Activated gamma-delta T cell (primary cell): ENCODE data around the gene CSRP2.

Experiments used
- DNase-seq: peaks from one replicate; lab custom pipeline; 2025; lab: John Stamatoyannopoulos, UW
- total RNA-seq, 2 donors: gene quantifications; one replicate each; lab custom pipeline; 2026; lab: John Stamatoyannopoulos, UW

Gene CSRP2
- total RNA-seq = 0.15 to 0.44 reads per million in 2 donors

DNA sequence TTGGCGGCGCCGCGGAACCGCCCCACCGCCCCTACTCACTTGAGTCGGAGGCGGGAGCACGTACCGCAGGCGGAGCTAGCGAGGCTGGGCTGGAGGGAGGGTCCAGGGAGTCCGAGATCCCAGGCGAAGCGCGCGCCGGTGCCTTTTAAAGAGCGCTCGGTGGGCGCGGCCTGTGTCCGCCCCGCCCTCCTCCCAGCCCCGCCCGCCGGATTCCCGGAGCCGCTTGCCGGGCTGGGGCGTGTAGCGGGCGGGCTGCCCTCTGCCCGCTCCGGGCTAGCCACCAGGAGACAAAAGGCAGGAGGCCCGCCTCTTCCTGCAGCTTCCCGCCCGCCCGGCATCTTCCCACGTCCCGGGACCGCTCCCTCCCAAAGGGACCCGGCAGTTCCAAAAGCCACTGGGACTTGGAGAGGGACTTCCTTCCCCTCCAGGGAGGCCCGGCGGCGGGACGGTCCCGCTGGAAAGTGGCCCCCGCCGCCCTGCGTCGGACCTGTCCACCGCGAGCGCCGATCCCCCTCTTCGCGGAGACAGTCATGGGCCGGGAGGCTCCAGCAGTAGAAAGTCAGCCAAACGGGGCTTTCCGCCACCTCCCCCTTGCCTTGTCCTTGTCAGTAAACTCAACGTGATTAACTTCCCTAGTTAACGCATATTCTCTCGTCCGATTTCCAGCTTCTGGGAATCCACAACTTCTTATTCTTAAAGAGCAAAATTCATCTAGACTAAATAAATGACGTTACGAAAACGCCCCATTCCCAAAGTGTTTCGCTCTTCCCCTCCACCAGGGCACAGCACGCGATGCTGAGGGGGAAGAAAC, at the start of gene CSRP2:
Gene CSRP2 (minus strand): TSS at position 121 of the 811 bp plus-strand sequence. CDS start 12,759 bp downstream, outside the sequence.
- DNase-seq = peak; percentile 27

DNA sequence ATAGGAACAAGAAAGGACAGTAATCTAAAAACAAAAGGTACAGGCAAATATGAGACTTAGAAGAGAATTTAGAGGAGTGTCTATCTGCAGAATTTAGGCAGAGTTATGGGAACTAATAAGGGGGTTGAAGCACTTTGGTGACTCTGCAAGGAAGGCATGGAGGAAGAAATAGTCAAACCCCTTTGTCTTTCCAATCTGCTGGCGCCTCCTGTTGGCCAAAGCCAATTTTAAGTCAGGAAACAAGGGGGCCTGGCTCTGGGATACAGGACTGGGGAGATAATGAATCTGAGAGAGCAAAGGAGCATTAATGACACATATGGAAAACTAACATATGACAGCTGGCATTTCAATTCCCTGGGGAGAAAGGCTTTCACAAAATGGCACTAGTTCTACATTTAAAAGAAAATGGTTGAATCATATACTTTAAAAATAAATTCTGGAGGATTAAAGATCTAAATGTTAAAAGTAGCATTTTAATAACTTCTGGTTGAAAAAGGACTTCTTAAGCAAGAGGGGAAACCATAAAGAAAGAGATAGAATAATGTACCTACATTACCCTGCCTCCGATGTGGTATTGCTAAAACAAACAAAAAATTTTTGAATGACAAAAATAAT, 48.5 kb upstream of the CSRP2 start:
- no peak for DNase-seq

DNA sequence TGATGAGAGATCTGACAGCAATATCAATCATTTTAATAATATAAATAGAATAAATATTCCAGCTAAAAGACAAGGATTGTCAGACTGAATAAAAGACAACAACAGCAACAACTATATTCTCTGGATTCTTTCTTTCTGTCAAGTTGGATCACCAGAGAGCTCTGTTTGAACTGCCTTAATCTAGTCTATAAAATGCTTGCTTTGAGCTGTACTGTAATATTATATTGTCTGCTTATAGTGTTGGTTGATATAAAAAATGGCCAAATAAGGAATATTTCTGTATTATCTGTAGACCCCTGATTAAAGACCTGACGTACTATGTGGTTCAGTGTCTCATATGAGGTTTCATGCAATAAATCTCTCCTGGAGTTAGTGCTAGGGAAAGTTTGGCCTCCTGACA, 46.3 kb upstream of the CSRP2 start:
- DNase-seq = no peak

DNA sequence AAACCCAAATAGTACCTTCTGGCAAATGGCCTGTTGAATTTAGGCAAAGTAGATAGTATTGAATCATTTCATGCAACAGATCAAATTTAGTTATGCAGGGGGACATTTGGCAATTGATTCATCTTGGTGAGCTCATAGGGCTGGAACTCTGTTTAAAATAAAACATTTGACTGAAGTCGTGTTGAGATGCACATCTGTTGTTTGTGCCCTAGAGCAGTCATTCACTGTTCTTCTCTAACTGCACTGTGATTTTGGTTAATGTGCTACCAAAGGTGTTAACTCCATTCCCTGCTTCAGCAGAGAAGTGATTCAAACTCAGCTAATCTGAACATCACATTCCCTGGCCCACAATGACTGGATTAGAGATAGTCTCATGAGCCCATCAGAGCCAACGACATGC, 44.0 kb upstream of the CSRP2 start:
- DNase-seq = no peak

DNA sequence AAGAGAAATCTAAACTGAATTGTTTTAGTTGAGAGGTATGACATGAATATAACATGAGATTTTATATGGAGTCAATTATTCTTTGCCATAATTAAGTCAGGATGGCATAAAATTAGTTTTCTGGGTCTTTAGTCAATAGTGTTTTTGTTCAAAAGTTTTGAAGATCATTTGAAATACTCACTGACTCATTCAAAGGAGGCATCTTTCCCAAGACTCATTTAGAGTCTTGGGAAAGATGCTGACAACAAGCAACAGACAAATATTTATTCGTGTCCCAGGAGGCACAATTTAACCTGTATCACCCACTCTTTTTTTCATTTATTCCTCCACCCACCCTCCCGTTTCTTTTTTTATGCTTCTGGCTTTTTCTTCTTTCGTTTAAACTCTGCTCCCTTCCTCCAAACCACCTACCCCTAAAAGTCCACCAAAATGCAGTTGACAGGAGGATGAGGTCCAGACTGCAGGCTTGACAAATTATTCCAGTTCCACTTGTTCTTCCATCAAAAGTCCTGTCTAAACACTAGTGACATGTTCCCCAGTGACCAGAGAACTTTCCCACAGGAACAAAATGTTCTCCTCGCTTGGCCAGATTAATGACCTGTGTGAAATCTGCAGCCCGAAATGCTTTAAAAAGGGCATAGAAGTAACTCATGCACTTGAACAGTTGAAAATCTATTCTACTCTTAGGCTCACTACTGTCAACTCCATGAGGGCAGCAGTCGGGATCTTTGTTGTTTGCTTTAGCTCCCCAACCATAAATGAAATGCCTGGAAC, 43.3 kb upstream of the CSRP2 start:
- no peak for DNase-seq

DNA sequence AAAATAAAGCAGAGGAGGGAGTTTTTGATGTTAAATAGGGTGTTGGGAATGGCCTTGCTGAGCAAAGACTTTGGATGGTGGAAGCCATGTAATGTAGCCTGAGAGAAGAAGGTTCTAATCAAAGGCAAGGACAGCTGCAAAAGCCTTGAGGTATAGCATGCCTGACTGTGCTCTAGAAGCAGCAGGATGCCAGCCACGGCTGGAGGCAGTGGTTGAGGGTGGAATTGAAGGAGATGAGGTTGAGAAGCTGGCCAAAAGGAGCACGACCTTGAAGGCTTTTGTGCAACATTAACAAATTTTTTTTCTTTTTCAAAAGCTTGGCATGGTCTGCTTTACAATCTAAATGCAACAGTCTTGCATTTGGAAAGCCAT, 42.3 kb upstream of the CSRP2 start:
- no peak for DNase-seq

DNA sequence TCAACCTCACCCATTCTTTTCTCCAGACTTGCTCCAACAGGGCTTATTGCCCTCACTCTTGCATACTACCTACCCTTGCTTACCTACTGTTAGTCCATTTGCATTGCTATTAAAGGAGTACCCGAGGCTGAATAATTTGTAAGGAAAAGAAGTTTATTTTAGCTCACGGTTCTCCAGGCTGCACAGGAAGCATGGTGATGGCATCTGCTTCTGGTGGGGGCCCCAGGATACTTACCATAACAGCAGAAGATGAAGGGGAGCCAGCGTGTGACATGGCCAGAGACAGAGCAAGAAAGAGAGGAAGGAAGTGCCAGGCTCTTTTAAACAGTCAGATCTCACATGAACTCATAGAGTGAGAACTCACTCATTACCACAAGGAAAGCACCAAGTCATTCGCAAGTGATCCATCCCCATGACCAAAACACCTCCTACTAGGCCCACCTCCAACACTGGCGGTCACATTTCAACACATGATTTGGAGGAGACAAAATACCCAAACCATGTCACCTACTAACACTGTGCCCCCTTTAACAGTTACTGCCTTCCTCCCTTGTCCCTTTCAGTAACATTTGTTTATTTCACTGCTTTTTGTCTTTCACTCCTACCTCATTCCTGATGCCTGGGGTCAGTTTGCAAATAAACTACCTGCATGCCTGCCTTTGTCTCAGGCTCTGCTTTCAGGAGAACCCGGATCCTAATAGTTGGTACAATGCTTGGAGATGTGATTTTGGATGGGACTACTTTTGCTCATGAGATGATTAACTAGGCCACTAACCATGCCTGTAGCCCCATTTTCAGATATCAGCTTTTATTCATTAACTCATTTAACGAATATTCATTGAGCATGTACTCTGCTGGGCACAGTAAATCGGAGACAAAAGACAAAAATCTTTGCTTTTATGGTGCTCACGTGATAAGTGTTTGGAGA, 41.6 kb upstream of the CSRP2 start:
- DNase-seq = no peak

DNA sequence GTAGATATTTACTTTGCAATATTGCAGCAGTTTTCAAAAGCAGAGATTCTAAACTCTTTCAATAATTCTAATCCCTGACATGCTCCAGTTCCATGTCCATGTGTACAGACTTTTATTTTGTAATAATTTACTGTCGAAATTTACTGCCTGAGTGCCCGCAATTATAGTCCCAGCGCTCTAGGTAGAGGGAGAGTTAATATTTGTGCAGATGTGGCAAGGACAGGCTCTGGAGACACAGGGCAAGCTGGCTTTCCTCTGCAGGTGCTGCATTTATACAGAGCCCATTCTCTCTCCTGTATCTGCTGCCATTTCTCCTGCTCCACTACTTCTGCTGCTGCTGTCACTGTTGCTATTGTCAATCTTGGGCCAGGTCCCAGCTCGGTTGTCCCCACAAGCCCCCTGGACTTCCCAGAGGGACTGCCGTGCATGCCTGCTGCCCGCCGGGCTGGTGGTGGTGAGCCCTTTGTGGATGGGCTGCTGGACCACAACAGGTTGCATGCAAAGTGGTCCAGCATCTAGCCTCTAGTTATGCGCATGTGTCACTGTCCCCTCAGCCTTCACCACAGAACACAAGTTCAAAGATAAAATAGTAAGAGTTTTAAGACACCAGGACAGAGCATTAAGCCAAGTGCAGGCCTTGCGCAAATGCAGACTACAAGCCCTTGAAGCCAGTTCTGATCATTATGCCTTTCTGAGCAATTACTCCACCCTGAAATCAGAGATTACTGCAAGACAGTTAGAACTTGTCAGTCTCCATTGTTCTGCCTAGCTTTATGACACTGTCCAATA, 40.8 kb upstream of the CSRP2 start:
- no peak for DNase-seq

DNA sequence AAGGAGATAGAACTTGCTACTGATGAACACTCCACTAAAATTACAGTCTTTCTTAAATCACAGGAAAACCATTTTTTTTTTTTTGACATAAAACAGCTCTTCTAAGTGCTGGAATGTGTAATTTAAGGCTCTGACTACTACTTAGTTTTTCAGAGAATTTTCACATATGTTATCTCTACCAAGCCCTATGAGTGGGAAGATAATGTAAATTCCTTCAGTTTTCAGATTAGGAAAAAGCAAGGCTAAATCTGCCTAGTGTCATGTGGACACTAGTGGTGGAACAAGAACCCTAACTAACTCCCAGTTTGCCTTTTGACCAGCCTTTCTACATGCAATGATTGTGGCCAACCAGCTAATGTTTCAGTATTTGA, 37.3 kb upstream of the CSRP2 start:
- no peak for DNase-seq

DNA sequence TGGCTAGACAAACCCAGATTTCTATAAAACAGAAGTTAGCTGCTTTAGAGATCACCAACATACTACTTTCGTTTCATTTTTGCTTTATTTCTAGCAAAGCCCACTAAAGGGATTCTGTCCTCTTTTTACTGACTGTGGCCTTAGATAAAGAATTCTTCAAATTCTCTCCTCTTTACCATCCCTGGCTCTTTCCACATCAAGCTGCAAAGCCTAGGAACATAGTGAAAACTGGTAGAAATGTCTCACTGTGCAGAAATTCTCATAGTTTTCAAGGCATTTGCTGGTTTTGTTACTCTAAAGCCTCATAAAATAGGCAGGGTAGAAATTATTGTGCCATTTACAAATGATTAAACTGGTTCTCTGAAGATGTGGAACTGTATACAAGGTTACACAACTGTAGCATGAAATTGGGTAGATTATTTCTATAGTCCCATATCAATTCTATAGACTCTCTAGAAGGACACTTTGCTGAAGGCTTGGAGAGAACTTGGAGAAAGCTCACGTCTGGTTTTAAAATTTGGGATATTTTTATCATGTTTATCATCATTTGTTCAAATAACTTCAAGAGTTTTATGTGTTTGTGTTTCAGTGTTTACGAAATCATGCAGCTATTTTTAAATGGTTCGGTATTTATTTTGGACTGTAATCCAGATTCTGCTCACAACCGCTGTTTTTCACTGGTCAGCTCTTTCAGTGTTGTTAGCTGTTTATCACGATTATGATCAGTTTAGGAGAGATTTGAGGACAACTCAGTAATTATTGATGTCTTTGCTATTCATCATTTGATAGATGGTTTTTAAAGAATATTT, 36.7 kb upstream of the CSRP2 start:
- DNase-seq = no peak

DNA sequence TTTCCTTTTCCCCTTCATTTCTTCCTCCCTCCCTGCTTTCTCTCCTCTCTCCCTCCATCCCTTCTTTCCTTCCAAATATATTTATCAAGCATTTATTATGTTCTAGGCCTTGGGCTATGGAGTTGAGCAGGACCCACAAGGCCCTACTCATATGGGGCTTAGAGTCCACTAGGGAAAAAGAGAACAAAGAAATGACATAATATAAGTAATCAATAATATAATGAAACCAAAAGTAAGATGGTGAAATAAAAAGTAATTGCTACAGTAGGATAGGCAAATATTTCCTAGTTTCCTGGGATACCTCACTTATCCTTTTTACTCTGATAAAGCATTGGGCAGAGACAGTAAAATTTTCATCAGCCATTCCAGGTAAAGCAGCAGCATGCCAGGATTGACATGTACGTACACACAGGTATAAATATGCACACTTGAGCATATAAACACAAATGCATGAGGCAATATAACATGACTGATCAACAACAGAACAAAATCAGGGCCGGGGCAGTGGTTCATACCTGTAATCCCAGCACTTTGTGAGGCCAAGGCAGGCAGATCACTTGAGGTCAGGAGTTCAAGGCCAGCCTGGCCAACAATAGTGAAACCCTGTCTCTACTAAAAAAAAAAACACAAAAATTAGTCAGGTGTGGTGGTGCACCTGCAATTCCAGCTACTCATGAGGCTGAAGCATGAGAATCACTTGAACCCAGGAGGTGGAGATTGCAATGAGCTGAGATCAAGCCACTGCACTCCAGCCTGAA, 35.5 kb upstream of the CSRP2 start:
- no peak for DNase-seq

DNA sequence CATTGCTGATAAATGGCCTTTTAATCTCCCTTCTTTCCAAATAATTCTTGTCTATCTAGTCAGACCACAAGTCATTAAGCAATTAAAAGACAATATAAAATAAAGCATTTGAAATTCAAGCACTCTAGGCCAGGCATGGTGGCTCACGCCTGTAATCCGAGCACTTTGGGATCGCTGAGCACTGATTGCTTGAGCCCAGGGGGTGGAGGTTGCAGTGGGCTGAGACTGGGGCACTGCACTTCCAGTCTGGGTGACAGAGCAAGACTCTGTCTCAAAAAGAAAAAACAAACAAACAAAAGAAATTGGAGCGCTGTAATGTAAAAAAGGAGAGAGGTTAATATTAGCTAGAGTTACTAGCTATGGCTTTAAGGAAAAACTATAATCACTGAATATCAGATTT, 30.5 kb upstream of the CSRP2 start:
- no peak for DNase-seq

DNA sequence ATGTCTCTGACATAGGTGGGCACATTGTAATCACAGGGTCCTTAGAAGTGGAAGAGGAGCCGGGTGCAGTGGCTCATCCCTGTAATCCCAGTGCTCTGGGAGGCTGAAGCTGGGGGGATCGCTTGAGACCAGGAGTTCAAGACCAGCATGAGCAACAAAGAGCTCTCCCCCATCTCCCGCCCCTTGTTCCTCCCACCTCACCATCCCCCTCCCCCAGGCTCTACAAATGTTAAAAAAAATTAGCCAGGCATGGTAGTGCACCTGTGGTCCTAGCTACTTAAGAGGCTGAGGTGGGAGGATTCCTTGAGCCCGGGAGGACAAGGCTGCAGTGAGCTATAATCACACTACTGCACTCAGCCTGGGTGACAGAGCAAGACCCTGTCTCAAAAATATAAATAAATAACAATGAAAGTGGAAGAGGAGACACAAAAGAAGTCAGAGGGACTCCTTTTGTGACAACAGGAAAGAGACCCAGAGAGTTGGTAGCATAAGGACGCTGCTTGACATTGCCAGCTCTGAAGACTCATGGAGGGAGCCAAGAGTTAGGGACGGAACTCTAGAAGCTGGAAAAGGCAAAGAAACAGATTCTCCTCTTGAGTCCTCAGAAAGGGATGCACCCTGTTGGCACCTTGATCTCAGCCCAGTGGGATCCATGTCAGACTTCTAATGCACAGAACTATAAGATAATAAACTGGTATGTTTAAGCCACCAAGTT, 29.6 kb upstream of the CSRP2 start:
- DNase-seq = no peak

DNA sequence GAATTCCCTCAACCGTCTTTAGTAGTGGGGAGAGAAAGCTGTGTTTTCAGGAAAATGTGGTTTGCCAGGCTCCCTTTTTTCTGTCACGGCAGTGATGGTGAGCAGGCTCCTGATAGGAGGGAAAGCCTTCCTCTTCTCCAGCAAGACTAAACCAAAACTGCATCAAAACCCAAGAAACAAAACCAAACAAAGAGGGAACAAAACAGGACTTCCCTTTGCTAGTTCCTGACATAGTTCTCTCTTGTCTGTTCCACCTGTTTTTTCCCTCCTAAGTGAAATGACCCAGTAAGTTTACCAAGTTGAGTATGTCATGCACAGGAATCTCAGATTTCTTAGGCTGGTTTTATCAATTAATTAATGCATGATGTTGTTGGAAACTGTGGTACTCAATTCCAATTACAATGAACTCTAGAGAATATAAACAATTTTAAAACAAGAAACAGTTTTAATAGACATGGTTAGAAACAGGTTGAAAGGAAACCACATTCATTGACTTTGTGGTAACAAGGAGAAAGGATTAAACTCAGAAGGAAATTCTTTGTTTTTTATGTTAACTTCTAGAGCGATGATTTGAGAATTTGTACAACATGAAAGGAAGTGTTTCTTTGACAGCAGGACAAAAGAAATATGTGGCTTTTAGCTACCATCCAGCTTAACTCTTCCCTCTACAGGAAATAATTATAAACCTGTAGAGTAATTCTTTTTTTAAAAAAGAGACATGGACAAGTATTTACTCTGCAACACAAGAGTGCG, 23.0 kb upstream of the CSRP2 start:
- DNase-seq = no peak

DNA sequence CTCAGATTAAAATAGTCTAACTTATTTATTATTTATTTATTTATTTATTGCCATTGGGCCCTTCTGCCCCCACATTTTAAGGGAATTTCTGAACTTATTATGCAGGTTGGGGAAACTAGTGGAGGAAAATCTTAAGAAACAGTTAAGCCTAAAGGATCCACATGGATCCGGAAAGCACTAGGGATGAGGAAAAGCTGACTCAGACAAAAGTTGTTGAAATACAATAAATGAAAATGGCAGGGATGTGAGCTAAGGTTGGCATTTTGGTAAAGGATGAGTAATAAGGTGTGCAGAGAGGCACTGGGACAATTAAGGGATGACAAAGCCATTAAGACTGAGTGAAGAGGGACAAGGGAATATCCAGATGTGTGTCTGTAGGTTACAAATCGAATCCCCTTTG, 20.7 kb upstream of the CSRP2 start:
- no peak for DNase-seq

DNA sequence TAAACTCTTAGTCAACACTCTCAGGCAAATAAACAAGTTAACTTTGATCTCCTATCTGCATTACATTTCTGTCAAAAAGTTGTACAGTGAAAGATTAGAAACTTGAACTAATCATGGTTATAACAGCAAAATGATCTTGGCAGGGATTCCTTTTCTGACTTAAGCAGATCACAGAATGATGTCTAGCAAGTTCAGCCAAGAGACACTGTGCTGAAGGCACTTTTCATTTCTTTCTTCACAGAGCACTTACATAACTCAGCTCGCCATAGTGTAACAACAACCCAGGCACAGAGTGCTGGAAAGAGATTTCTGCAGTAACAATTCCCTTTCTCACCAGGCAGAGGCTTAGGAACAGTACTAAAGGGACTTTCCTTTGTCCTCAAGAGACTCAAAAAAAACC, 19.6 kb upstream of the CSRP2 start:
- DNase-seq = no peak

DNA sequence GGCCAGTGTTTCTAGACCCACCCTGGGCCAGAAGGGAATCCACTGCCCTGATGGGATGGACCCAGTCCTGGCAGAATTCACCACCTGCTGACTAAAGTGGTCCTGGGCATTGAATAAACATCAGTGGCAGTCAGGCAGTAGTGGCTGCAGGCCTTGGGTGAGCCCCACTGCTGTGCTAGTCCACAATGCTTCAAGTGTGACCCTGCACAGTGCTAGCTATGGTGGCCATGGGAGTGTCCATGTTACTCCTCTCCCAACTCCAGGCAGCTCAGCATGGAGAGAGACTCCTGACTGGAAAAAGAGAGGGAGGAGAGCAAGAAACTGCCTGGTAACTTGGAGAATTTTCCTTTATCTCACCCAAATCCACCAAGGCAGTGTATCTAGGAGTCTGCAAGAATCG, 17.5 kb upstream of the CSRP2 start:
- DNase-seq = no peak

DNA sequence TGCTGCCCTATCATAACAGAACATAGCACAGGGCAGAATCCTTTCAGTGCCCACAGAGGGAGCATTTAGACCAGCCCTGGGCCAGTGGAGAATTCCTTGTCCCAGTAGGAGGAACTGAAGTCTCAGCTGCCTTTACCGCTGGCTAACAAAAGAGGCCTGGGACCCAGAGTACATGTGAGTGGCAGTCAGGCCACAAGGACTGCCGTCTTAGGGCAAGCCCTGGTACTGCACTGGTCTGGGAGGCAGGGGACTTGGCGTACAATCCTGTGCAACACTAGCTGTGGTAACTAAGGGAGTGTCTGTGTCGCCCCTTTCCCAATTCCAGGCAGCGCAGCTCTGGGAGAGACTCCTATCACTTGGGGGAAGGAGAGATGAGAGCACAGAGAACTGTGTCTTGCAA, 17.0 kb upstream of the CSRP2 start:
- no peak for DNase-seq
